KMS-11 (cell line): Measurements from ENCODE around the gene UBALD2.

Experiments
- H2AFZ ChIP-seq: fragments of 200-600 bp; sonication (generic); 2 replicates; pipeline ENCODE4 v1.6.1; 2016; ENCODE audit warnings: antibody characterized with exemption, mixed run types, low read depth
- H3K27ac ChIP-seq: fragments of 200-600 bp; sonication (generic); 2 replicates; pipeline ENCODE4 v1.6.1; 2016; ENCODE audit warnings: mild to moderate bottlenecking, mixed run types
- H3K27me3 ChIP-seq: fragments of 200-600 bp; sonication (generic); 2 replicates; pipeline ENCODE4 v1.6.1; 2017; ENCODE audit warnings: mild to moderate bottlenecking, low read depth, mixed run types, moderate library complexity; ENCODE audit not compliant: insufficient read depth
- H3K36me3 ChIP-seq: fragments of 200-600 bp; sonication (generic); 2 replicates; pipeline ENCODE4 v1.6.1; 2017; ENCODE audit warnings: mild to moderate bottlenecking, mixed run types; ENCODE audit not compliant: insufficient read depth
- H3K4me1 ChIP-seq: fragments of 200-600 bp; sonication (generic); 2 replicates; pipeline ENCODE4 v1.6.1; 2016; ENCODE audit warnings: mild to moderate bottlenecking, low read depth, mixed run types; ENCODE audit not compliant: poor library complexity, severe bottlenecking
- H3K4me2 ChIP-seq: fragments of 200-600 bp; sonication (generic); 2 replicates; pipeline ENCODE4 v1.7.0; 2016; ENCODE audit warnings: mild to moderate bottlenecking, mixed run types
- H3K4me3 ChIP-seq: fragments of 200-600 bp; sonication (generic); IDR thresholded peaks from 2 replicates; pipeline ENCODE4 v1.6.1; 2017; ENCODE audit warnings: low read depth, low read length, mixed read lengths; ENCODE audit not compliant: insufficient read depth
- H3K79me2 ChIP-seq: fragments of 200-600 bp; sonication (generic); 2 replicates; pipeline ENCODE4 v1.6.1; 2016; ENCODE audit warnings: low read depth, mixed run types; ENCODE audit not compliant: insufficient read depth
- H3K9ac ChIP-seq: fragments of 200-600 bp; sonication (generic); 2 replicates; pipeline ENCODE4 v1.6.1; 2016; ENCODE audit warnings: mild to moderate bottlenecking, mixed run types
- H4K20me1 ChIP-seq: fragments of 200-600 bp; sonication (generic); 2 replicates; pipeline ENCODE4 v1.6.1; 2016; ENCODE audit warnings: mild to moderate bottlenecking, mixed run types; ENCODE audit not compliant: insufficient read depth
- CTCF ChIP-seq: fragments of 200-600 bp; sonication (generic); conservative IDR thresholded peaks from 2 replicates; pipeline ENCODE4 v1.6.1; 2017; ENCODE audit warnings: low read depth, mild to moderate bottlenecking, antibody characterized with exemption, low read length, moderate library complexity, mixed read lengths

The UBALD2 gene

GRCh38 chr17:76246080-76247066, 18.8 kb upstream of the UBALD2 start:
- peaks cover 72% of the 10 kb centered on the region for H3K4me1 ChIP-seq
- no peaks in the 10 kb centered on the region for H3K27me3 ChIP-seq
- H3K79me2 ChIP-seq, result no peaks in the 10 kb centered on the region
- H3K9ac ChIP-seq, result peak overlapping the region; percentile 61
- no peak overlapping the region for H3K4me3 ChIP-seq
- TF ChIP-seq CTCF, result no peak
- peak overlapping the region; percentile 89 for H3K27ac ChIP-seq
- peak overlapping the region; percentile 84 for H3K4me2 ChIP-seq
- H3K36me3 ChIP-seq, result no peaks in the 10 kb centered on the region
- no peaks in the 10 kb centered on the region for H4K20me1 ChIP-seq
- peak overlapping the region; percentile 61 for H2AFZ ChIP-seq

GRCh38 chr17:76247304-76247703, 17.8 kb upstream of the UBALD2 start:
- no peaks in the 10 kb centered on the region for H3K36me3 ChIP-seq
- peaks cover 63% of the 10 kb centered on the region for H3K4me1 ChIP-seq
- peak overlapping the region; percentile 89 for H3K27ac ChIP-seq
- H3K4me2 ChIP-seq, result peak overlapping the region; percentile 84
- peak overlapping the region; percentile 27; the same call in 1 of the 2 replicates for H2AFZ ChIP-seq
- H3K27me3 ChIP-seq, result no peaks in the 10 kb centered on the region
- H4K20me1 ChIP-seq, result no peaks in the 10 kb centered on the region
- H3K4me3 ChIP-seq, result no peak overlapping the region
- no peaks in the 10 kb centered on the region for H3K79me2 ChIP-seq
- TF ChIP-seq CTCF, result no peak
- peak overlapping the region; percentile 28; the same call in 1 of the 2 replicates for H3K9ac ChIP-seq

- 0 out of 2 replicates have a peak overlapping the region, but pooled peaks have one; percentile 12 for H3K4me2 ChIP-seq
- H3K27ac ChIP-seq, result no peak overlapping the region; the same call in 1 of the 2 replicates
- H3K4me1 ChIP-seq, result peaks cover 72% of the 10 kb centered on the region
- H3K36me3 ChIP-seq, result no peaks in the 10 kb centered on the region
- H2AFZ ChIP-seq, result no peak overlapping the region
- no peak overlapping the region for H3K9ac ChIP-seq
- H3K79me2 ChIP-seq, result no peaks in the 10 kb centered on the region
- H4K20me1 ChIP-seq, result no peaks in the 10 kb centered on the region
- 0 out of 2 replicates have a peak, but pooled peaks have one; percentile 15 for TF ChIP-seq CTCF
- no peaks in the 10 kb centered on the region for H3K27me3 ChIP-seq
- no peak overlapping the region for H3K4me3 ChIP-seq
These were observed 16.9 kb upstream of the UBALD2 start for GRCh38 chr17:76248013-76248782.

- Histone ChIP-seq H3K27ac (no peak overlapping the region), H3K79me2 (no peaks in the 10 kb centered on the region), H3K4me2 (no peak overlapping the region), H3K9ac (no peak overlapping the region), H3K27me3 (no peaks in the 10 kb centered on the region), H3K36me3 (no peaks in the 10 kb centered on the region), H2AFZ (no peak overlapping the region), H3K4me3 (no peak overlapping the region), H3K4me1 (peaks cover 57% of the 10 kb centered on the region), H4K20me1 (no peaks in the 10 kb centered on the region)
- TF ChIP-seq CTCF, result no peak
These were observed 15.0 kb upstream of the UBALD2 start for GRCh38 chr17:76250141-76250540.
